OCI-M2 (cell line): ENCODE measurements around the gene RNASEH1.

Experiments used
- DNase-seq: peaks from one replicate; lab custom pipeline; 2025; ENCODE audit not compliant: unreplicated experiment; lab: John Stamatoyannopoulos, UW

Gene RNASEH1

DNA sequence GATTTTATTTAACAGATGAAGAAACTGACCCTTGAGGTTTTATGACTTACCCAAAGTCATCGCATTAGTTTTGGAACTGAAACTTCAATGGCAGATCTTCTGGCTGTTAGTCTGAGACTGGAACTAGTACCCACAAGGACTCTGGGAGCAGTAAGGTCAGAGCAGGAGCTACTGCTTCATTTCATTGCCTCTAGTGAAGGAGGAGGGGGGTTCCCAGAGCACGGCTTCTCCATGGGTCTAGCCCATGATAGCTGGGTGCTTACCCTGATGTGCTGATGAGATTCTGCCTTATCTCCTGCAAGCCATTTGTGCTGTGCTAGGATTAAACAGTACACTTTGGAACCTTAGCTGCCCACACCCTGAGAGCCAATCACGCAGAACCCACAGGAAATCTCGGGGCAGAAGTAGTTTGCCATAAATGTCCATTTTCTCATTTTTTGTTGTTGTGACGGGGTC is 5.4 kb upstream of the RNASEH1 start:
- DNase-seq, result peak; percentile 46

DNA sequence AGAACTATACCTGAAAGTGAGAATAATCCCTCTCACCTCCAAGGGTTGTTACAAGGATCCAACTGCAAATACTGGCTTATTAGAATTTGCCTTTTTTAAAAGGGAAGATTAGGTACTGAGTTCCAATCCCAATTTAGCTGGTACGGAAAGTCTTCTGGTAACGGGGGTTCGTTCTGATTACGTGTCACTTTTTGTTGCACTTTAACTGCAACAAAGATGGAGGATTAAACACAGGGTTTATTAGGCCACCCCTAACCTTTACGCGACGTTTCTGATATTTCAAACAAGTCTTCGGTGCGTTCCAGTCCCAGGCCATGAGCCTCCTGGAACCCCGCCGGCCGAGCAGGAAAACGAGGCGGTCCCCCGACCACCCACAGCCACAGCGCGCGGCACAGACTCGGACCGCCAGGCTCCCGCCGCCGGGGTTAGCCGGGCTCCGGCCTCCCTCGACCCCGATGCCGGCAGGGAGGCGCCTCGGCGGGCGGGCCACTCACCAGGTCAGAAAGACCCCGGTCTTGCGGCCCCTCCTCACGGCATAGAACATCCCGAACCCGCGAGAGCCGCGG is 411 bp downstream of the RNASEH1 start:
- no peak for DNase-seq

DNA sequence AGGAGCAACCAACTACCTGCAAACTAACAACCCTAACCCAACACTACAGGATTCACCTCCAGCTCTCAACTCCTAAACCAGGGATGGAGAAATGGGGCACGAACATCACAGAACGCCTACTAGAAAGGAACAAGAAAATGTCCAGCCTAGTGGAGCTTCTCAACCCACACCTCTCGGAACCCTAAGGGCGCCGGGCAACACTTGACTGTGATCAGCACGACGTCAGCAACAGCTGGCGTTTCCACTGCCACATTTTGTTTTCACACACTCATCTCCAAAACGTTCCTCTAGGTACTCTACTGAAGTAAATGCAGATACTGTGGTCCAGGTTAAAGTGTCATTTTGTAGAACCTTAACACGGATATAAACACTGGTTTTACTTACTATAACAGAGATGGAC is 4.2 kb downstream of the RNASEH1 start:
- DNase-seq, result no peak

DNA sequence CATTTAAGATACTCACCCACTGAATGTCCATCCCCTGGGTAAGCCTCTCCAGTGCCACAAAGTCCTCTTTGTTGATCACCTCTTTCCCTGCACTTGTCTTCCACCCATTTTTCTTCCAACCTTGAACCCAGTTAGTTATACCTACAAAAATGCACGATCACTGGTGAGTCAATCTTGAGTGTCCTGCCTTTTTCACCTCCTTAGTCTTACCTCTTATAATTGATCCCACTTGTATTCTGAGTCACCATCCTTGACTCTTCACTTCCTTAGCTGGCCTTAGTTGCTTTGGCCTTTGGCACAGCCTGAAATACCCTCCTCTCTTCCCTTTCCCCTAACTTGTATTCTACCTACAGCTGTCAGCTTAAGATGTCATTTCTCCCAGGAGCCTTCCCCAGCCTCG is 10.2 kb downstream of the RNASEH1 start:
- DNase-seq, result no peak

DNA sequence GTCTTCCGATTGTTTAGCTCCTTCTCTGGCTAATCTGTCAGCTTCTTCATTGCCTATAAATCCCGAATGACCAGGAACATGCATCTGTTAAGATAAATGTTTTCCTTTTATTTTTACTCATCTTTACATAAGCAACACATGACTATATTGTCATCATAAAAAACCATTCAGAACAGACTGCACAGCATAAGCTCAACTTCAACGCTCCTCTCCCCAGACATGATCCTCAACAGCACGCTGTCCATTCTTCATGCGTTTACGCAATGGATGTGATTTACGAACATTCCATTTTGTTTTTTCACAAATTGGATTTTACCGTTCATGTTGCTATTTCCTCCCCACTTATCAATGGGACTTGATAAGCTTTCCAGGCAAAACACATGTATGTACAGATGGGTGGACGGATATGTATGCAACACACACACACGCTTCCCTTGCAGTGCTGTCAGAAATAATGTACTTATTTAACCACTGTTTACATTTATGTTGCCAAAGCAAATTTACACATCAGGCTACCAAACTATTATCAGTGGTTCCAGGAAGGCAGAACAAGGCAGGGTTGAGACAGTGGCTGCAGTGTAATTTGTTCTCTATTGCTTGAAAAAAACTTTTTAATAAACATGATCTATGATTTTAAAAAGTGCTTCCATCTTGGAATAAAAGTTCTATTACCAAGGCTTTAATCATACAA is 12.2 kb downstream of the RNASEH1 start:
- DNase-seq, result no peak

DNA sequence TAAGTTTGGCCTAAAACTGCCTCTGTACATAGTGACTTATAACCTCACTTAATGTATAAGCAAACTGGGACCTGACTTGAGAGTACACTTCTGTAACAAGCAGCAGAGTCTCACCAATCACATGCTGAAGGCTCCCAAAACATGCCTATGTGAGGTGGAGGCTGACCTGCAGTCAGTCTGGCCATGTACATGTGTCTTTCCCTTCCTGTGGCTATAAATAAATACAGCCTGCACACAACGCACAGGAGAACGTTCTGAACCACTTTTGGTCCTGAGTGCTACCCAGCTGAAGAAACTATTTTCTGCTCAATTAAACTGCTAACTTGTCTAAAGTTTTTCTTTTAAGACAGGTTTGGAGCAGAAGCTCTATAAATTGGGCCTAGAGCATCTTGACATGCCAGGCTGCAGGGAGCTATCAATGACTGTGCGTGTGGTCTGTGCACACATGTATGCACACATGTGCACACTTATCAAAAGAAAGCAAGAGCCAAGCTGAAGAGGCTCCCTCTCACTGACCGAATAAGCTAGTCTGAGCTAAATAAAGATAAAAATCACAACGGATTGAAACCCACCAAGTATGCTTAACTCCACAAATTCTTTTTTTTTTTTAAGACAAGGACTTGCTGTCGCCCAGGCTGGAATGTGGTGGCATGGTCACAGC is 15.0 kb downstream of the RNASEH1 start:
- DNase-seq, result no peak

DNA sequence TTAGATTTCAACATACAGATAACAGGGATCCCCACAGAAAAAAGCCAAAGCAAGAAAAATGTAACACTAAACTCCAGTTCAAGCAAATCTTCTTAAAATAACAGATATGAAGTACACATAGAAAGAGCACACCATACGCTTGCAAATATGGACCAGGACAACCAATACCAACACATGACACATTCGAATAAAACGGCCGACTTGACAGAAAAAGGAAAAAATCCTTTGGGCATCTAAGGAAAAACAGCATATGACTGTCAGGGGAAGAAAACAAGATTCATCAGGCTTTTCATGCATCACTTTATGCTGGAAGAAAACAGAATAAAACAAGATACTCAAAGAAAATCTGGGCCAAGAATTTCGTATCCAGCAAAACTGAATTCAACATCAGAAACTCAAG is 16.0 kb downstream of the RNASEH1 start:
- no peak for DNase-seq

DNA sequence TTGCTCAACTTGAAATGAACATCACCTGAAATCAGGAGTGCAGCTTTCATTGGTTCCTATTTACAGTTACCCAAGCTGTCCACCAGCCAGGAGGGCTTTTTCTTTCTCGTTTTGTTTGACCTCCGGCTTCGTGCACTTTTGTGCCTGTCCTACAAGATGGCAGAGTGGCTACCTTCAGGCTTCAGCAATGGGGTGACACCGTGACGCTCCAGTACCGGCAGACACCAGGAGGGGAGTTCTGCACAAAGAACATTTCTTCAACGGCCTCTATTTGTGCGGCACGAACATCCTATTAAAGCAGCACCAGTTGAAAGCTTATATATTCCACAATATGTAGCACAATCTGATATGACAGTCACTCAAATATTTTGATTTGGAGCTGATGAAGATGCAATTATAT is 18.3 kb downstream of the RNASEH1 start:
- no peak for DNase-seq

DNA sequence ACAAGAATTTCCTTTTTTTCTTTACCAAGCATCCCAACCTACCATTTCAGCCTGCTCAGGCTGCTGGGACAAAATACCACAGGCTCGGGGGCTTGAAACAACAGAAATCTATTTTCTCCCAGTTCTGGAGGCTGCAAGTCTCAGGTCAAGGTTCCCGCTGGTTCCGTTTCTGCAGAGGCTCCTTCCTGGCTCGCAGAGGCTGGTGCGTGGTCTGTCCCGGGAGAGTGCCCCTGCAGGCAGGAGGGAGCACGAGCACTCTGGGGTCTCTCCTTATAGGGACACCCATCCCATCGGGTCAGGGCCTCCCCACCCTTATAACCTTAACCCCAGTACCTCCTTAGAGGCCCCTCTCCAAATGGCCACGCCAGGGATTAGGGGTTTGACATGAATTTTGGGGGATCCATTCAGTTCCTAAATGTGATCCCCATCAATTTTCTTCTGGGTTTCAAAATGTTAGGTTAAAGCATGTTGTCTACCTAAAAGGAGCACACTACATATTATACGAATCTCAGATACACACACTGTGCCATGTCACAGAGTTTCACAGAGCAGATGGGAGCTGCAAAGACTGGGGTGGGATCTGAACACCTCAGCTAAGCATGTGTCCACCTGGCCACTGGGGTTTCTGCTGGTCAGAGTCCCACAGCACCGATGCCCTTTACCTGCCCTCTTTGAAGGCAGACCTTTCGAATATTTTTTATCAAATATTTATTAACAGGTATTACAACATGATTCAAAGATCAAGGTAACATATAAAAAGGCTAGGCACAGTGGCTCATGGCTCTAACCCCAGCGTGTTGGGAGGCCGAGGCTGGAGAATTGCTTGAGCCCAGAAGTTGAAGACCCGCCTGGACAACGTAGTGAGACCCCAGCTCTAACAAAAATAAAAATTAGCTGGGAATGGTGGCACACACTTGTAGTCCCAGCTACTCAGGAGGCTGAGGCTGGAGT is 21.2 kb downstream of the RNASEH1 start:
- DNase-seq, result peak; percentile 26

DNA sequence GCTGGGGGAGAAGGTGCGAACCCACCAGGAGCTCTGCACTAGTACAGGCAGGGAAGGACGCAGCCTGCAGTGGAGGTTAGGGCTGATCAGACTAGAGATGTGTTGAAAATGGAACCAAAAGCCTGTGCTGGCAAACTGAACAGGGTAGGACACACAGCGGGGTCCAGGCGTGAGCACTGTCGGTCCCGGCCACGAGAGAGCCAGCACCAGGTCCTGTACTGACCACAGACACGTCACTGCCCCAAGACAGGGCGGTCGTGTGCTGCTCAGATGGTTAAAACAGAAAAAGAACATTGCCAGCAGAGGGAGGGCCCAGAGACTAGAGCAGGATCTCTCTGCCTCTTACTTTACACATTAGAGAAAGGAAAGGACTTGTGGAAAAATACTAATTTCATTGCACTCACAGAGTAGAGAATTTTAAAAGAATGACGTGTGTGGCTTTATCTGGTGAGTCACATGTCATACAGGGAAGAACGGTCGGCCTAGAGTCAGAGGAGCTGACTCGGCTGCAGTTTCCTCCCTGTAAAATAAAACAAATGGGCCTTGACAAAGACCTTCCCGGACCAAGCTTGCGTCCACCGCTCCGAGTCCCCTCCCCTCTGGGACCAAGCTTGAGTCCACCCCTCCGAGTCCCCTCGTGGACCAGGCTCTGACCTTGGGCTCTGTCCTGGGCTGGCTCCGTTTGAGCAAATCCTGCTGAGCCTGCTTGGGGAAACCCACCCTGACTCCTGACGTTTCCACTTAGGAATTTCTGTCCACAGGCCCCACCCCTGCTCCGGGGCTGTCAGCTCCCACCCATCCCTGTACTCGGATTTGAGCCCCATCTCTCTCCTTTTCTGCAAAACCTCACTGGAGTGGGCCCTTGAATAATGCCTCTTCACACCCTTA is 22.1 kb downstream of the RNASEH1 start:
- DNase-seq, result no peak

DNA sequence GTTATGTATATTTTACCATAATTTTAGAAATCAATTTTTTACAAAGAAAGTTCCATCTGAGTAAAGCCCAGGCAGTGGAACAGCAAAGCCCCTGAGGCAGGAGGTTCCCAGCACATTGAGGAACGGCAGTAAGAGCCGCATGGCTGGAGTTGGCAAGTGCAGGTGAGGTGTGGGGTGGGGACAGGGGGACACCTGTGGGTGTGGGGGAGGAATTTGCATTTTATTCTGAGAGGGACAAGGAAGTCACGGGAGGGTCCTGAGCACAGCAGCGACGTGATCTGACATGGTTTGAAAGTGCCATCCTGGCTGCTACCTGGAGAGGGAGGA is 22.7 kb downstream of the RNASEH1 start:
- DNase-seq, result no peak

DNA sequence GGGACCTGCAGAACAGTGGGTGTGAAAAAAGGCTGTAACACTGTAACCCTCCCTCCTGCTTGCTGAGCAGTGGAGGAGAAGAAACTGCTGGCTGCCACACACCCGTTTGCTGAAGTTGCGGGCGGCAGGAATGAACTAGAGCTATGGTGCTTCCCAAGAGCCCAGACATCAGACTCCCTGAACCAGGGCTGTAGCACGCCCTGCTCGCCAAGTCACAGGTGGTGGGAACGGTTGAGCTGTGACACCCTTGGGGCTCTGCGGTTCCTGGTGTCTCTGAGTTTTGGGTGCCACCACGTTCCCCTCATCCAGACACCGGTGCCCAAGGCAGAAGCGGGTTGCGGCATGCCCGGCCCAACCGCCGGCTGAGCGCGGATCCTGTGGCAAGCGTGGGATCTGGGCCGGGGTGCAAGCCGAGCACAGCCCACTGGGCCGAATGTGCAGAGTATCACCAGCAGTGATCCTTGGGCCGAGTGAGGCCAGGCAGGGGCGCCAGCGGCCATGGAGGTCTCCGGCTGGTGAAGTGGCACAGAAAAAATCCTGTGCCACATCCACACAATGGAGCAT is 23.8 kb downstream of the RNASEH1 start:
- DNase-seq, result no peak

DNA sequence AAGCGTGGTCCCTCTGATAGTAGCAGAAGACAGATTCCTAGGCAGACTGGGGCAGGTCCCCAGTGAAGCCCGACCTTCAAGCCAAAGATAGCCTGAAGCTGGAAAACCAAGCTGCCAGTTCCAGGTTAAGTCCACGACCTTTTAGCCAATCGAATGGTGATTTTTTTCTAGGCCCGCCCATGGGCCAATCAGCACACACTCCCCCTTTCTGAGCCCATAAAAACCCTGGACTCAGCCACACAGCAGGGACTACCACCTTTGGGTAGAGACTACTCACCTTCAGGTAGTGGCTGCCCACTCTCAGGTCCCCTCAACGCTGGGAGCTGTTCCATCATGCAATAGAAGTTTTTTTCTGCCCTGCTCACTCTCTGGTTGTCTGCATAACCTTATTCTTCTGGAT is 24.3 kb downstream of the RNASEH1 start:
- no peak for DNase-seq

DNA sequence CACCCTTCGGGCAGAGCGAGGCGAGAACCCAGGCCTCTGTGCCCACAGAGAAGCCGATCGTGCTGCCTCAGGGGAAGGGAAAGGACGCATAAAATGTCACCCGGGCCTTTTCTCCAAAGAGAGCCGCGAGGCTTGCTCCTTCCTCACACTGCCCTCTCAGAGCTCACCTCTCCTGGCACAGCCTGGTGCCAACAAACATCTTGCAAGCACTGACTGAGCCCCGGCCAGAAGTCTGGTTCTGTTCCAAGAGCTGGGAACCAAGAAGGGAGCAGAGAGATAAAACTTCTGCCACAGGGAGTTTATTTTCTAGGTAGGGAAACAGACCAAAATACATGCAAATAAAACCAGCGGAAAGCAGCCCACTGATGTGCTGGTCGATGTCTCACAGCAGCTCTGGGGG is 25.2 kb downstream of the RNASEH1 start:
- no peak for DNase-seq

DNA sequence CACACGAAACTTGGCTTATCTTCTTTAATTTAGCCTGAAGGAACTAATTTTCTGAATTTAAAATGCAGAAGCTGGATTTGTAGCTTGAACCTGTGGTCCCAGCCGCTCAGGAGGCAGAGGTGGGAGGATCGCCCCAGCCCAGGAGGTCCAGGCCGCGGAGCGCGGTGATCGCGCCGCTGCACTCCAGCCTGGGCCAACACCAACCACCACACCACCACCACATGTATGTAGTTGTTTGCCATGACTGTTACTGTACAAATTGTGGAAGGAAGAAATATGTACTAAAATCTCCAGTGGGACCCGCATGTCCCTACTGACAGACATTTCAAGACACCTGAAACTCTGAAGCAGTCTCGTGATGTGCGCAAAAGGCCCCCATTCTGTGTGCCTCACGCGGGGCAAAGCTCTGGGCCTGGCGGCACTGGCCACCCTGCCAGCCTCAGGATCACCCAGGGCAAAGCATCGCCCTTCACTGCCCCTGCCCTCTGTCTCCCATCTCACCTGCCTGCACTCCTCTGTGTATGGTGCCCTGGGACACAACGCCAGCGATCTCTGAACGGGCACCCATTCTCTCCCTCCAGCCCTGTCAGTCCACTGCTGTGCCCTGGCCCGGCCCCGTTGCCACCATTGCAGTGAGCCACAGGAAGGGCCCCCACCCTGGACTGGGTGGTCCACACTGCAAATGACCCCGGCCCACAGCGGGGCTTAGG is 28.7 kb downstream of the RNASEH1 start:
- DNase-seq, result no peak

DNA sequence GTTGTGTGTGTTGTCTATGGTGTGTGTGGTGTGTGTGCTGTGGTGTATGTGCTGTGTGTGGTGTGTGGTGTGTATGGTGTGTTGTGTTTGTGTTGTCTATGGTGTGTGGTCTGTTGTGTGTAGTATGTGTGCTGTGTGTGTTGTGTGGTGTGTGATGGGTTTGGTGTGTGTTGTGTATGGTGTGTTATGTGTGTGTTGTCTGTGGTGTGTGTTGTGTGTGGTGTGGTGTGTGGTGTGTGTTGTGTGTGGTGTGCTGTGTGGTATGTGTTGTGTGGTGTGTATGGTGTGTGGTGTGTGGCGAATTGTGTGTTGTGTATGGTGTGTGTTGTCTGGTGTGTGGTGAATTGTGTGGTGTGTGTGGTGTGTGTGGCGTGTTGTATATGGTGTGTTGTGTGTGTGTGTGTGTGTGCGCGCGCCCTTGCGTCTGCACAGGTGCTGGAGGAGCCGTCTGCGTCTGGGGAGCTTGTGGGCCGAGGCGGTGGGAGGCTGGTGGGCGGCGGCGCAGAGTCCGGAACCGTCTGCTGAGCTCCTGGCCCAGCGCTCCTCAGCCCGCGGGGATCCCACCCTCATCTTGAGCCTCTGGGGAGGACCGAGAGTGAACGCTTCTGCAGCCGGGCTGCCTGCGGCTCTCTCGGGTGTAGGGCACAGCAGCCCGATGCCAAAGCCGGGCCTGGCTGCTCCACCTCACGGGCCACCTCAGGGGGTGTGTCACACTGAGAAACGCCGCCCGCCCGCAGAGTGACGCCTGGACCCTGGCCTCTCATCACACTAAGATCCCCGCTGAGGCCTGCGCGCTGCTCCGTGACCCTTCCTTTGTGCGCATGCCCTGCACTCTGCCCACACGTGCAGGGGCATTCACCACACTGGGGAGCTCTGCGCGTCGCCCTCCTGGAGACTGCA is 30.0 kb downstream of the RNASEH1 start:
- DNase-seq, result no peak

DNA sequence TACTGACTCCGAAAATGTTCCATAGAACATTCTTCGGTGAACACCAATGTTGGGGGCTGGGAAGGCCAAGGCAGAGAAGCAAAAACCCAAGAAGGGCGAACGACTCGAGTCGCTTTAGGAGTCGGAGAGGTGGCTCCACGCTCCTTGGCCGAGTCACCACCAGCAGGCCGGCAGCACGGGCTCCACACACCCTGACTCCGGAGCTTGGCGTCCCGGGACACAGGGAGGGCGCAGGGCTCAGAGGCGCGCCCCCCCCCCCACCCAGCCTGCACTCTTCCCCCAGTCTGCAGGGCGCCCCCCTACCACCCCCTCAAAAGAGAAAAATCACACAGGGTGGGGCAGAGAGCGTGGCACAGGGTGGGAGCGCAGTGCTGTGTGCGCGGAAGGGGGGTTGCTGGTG is 31.3 kb downstream of the RNASEH1 start:
- DNase-seq, result no peak

DNA sequence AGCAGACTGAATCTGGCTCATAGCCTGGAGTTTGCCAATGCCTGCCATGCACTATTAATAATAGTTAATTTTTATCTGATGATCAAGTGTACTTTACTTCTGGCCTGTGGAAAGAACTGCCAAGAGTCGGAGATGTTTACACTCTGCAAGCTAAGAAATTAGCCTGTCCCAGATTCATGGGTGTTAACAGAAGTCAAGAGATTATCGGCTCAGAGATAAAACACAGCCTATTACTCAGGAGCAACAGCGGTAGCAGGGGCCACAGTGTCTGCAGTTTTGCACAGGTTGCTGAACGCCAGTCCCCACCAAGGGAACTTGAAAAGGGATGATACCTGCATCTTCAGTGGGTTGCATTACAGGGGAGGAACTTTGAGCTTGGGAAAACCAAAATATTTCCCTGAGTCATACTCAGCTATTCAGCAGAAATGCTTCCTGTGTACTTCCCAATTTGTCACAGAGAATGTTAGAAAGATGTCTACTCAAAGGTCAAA is 34.5 kb downstream of the RNASEH1 start:
- no peak for DNase-seq
